Effector CD4-positive, alpha-beta T cell (primary cell): Measurements from ENCODE around the gene LDLRAD3.

ENCODE experiments used
- DNase-seq: peaks from one replicate; pipeline ENCODE4 v3.0.0-alpha.2; 2020

The LDLRAD3 gene

DNA sequence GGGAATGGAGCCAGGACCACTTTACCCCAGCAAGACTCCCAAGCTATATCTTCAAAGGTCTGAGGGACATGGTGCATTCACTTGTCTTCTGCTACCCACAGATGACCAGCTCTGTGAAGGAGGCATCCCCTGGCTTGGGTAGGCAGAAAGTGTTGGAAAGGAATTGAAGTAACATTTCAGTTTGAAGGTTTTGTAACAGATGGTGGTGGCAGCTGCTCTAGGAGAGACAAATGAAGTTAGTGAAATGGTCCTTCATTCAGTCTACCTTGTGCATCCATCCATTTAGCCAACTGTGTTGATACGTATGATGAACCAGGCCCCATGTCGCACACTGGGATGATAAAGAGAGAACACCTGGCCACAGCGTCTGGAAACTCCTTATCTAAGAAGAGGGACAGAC, 204.8 kb downstream of the LDLRAD3 start:
- no peak for DNase-seq

DNA sequence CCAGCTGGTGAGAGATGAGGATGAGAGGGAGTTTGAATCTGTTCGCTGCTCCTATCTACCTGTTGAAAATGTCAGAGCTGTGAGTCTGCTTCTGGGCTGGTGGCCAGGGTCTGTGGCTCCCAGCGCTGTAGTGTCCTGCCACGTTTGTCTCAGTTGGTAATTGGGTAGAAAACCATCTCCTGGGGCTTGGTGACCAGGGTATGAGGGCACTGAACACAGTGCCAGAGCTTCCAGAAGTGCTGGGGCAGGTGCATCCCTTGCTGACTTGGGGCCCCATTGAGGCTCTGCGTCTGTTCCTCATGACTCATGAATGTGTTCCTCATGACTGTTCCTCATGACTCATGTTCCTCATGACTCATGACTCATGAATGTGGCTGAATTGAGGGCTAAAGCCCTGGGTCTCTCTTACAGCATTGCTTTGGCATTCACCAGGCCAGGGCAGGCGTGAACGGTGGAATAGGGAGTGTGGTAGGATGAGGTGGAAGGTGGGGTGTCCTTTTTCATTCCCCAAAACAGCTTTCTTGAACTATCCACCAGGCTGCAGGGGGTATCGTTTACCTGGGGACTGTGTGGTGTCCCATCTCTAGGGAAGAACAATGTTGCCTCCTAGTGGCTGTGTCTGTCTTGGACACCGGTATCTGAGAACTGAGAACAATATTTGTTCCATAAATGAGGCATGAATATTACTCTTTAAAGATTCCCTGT, 205.8 kb downstream of the LDLRAD3 start:
- DNase-seq, result no peak

DNA sequence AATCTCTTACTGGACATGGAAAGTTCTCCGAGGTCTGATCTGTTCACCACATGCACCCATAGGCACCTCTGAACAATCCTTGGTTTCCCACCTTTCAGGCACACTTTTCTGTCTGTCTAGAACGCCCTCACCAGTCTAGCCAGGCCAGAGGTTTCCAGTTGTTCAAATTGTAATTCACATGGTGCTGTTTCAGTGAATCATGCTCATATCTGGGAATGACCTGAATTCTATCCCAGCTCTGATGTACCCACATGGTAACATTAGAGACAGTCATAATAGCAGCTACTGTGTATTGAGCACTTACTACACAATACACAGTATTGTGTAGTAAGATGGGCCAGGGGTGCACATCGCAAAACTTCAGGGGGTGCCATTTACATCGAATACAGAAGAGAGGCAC, 207.1 kb downstream of the LDLRAD3 start:
- DNase-seq, result no peak

GRCh38 chr11:36151933-36152580, 208.2 kb downstream of the LDLRAD3 start:
- no peak for DNase-seq

DNA sequence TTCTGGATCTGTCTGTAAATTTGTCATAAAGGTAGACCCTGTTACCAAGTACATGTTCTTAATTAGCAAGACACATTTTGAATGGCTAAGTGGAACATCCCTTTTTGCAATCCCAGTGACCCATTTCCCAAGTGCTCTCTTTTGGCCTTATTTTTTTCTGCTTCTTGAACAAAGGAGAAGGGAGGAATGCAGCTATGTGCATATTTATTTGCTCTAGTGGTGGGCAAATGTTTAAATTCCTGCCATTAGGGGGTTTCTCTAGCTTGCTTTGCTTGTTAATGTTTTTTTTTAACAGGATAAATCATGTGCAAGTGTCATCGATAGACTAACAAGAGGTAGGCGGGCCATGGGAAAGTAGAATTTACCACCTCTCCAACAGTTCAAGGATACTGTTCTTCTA, 209.7 kb downstream of the LDLRAD3 start:
- DNase-seq, result no peak

DNA sequence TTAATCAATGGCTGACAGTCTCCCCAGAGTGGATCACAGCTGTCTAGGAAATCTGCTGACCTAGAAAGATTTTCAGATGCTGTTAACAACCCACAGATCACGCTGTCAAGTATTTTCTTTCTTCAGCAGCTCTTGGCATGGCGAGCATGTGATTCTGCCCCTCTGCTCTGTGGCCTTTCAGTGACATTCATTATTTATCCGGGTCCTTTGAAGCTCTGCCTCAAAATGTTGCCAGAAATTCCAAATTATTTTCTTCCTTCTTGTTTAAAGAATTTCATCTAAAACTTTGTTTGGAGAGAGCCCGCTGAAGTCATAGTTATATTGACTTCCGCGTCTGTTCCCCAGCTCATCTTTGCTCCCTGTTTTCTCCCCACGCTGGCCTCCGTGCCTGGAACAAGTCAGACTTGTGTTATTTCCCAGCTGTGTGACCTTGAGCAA, 211.3 kb downstream of the LDLRAD3 start:
- DNase-seq, result no peak

DNA sequence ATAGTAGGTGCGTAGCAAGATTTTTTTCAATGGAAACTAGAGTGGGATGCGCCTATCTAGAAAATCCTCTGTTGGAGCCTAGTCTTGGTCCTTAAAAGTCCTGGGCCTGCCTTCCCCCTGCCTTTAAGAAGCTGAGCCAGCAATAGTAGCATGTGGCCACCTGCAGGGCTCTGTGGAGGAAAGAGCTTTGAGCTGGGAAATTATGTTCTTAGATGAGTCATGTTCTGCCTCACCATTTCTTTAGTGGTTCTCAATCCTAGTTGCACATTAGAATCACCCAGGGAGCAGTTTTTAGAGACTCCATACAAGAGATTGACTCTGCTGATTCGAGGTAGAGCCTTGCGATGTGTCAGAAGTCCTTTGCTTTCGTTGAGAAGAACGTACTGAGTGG, 211.9 kb downstream of the LDLRAD3 start:
- no peak for DNase-seq

DNA sequence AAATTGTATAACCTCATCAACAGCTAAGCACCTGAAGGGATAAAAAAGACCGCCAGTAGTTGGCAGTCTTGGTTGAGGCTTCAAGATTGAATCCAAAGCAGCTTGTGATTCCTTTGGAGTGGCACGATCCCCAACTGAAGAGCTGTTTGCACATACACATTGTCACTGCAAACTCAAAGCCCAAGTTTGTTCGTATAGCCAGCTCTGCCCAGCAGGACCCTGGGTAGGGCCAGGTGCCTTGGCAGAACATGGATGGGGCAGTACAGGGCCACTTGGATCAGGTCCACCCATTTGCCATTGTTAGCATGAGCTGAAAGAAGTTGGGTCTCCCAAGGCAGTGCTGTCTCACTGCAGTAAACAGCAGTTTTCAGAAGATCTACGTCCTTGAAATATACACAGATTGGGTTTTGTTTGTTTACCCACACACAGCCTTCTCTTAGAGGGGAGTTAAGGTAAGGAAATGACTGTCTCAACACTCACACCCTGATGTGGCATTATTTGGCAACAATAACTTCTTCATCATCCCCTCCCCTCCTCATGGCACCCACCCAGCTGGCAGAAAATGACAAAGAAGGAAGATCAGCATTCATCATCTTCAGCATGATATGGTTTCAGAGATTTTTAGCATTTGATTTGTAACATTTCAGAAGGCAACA, 212.4 kb downstream of the LDLRAD3 start:
- no peak for DNase-seq

GRCh38 chr11:36156817-36157519, 213.1 kb downstream of the LDLRAD3 start:
- DNase-seq, result no peak

GRCh38 chr11:36160091-36160490, 216.2 kb downstream of the LDLRAD3 start:
- DNase-seq, result no peak

- DNase-seq, result no peak
Observed at GRCh38 chr11:36161572-36161971, 217.7 kb downstream of the LDLRAD3 start.

DNA sequence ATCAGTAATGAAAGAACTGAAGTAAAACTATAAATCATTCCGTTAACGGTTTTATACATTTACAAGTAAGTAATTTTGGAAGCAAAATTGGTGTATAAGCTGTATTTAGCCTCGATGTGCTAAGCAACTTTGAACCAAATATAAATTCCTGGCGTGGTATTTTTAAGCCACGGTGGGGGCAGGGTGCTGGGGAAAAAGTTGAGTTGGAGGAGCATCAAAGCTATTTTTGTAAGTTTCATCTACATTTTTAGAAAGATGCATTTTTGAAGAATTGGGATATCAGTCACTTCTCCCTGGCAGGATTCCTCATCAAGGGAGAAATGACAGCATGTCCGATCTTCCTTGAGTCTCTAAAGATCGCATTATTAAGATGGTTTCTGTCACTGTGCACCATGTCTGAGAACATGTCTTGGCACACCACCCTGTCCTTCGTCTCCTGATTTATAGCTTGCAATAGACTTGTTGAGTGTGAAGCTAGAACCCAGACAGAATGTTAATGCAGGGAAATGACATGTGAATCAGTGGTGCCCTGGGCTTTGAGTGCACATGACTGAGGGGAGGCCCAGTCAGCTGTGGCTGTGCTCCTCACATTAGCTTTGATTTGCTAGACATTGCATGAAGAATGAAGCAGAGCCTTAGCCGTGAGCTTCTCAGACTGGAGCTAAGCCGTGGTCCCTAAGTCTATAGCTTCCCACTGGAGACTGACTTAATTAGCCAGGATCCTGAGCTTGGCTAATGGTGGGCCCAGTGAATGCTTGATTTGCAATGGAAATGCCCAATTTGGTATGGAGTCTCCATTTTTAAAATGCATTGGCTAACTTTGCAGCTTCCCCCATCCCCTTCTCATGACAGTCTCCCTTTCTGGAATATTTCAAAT, 218.4 kb downstream of the LDLRAD3 start:
- DNase-seq, result no peak

GRCh38 chr11:36162883-36163434, 219.1 kb downstream of the LDLRAD3 start:
- DNase-seq, result no peak

DNA sequence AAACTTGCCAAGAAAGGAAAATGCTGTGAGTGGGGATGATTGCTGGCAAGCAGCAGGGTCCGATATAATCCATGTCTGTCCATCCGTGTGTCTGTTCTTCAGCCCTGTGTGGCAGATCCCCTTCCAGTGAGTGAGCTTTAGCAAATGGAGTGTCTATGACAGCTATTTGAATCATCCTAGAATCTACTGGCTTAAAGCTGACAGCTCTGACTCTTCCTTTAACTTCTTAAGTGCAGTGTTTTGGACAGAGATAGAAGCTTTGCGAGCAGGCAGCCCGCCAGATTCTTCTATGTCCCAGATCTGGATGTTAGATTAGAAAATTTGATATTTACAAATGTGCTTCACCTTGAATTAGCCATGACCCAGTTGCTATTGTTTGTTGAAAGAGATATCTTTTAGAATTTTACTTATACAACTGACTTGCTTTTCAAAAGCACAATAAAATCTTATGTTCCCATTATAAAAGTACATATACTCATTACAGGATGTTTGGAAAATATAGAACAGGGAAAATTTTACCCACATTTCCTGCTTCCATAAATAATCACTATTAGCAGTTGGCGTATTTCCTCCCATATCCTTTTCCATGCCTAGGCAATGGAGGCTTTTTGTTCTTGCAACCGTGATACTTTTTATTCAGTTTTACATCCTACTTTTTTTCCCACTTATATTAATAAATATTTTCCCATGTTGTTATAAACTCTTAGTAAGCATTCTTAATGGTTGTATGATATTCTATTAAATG, 220.8 kb downstream of the LDLRAD3 start:
- no peak for DNase-seq

GRCh38 chr11:36165621-36166397, 221.9 kb downstream of the LDLRAD3 start:
- no peak for DNase-seq

- DNase-seq, result no peak
Observed at GRCh38 chr11:36167073-36167472, 223.2 kb downstream of the LDLRAD3 start.

DNA sequence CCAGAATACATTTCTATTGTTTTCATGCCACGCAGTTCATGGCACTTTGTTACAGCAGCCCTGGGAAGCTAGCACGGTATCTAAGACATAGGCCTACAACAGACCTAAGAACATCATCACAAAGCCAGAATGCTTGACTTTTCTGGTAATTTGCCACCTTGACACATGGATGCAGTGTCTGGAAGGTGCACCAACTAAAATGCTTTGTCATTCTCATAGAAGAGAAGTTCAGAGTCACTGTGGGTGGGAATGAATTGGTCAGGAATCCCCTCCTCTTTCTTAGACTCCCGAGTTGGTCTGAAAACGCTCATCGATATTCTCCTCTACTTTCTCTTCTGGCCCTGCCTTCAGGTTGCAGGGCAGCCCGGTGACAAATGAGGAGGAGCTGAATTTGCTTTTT, 223.9 kb downstream of the LDLRAD3 start:
- DNase-seq, result no peak

- DNase-seq, result no peak
Observed at GRCh38 chr11:36177836-36178235, 234.0 kb downstream of the LDLRAD3 start.

GRCh38 chr11:36186340-36187175, 242.7 kb downstream of the LDLRAD3 start:
- no peak for DNase-seq

GRCh38 chr11:36187622-36188021, 243.8 kb downstream of the LDLRAD3 start:
- no peak for DNase-seq
